ENCODE results near the gene DCP1A. TPM values are rescaled to one million over a fixed set of nuclear protein-coding genes. Genes with fewer than 3 reads are reported as not detected.
"Not testable (repeated sequence)": the region's sequence is repeated elsewhere in the genome, so short reads cannot be mapped to it uniquely, and the experiment has no call there.

DCP1A gene
- total RNA-seq, 2 experiments from 2014 or later: 21.8 to 23.2 TPM

DNA sequence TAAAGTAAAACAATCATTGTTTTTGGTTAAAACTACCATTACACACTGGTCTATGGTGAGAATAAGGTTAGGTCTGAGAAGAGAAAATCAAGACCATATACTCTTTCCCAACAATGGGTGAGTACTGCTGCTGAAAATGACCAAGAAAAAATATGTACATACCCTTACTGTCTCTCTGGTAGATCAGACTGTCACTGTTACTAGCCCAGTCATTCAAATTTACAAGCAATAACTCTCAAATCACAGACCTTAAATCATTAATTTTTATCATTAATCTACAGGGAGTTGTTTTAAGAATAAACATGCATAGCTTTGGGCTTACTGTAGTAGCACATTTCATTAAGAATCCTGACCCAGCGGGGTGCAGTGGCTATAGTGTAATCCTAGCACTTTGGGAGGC lies 17.4 kb downstream of the DCP1A start:
- BruUV-seq (replicated peaks): no TSS peak
- DNase-seq (ENCODE audit: low spot score): no peak
- Histone ChIP-seq H3K9me3 (ENCODE audit: low read length) (no peaks in the 10 kb centered on the region), H3K79me2 (ENCODE audit: insufficient read depth, low read depth, low read length) (peaks cover 4% of the 10 kb centered on the region; the same call in 1 of the 2 replicates), H3K4me1 (ENCODE audit: insufficient read depth, low read length, poor library complexity, severe bottlenecking) (no peaks in the 10 kb centered on the region), H4K20me1 (ENCODE audit: insufficient read depth, low read length) (no peaks in the 10 kb centered on the region), H2AFZ (ENCODE audit: low read length) (no peak overlapping the region), H3K9me2 (ENCODE audit: insufficient read depth, low read length) (no peaks in the 10 kb centered on the region), H3K36me3 (ENCODE audit: insufficient read depth, low read length) (peaks cover 61% of the 10 kb centered on the region), H3K4me2 (ENCODE audit: low read length) (no peak overlapping the region), H3K4me3 (ENCODE audit: low read depth, low read length, poor library complexity, severe bottlenecking) (no peak overlapping the region), H3K27ac (ENCODE audit: low read depth, low read length, poor library complexity, severe bottlenecking) (no peak overlapping the region)
- intact Hi-C loops (cut with micrococcal nuclease; ENCODE audit: unreplicated experiment): no loop called here
- ChIA-PET CTCF (ENCODE audit: unreplicated experiment) (no interaction called here), POLR2A (interaction anchor here (0.6 to 1.2 kb wide), 5 partner anchors 10 to 739 kb away, joined by 3 to 5 read pairs (median 3); no protein-coding TSS in a partner anchor)
- TF ChIP-seq, protein P1, sequence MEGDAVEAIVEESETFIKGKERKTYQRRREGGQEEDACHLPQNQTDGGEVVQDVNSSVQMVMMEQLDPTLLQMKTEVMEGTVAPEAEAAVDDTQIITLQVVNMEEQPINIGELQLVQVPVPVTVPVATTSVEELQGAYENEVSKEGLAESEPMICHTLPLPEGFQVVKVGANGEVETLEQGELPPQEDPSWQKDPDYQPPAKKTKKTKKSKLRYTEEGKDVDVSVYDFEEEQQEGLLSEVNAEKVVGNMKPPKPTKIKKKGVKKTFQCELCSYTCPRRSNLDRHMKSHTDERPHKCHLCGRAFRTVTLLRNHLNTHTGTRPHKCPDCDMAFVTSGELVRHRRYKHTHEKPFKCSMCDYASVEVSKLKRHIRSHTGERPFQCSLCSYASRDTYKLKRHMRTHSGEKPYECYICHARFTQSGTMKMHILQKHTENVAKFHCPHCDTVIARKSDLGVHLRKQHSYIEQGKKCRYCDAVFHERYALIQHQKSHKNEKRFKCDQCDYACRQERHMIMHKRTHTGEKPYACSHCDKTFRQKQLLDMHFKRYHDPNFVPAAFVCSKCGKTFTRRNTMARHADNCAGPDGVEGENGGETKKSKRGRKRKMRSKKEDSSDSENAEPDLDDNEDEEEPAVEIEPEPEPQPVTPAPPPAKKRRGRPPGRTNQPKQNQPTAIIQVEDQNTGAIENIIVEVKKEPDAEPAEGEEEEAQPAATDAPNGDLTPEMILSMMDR (conservative IDR thresholded peaks at IDR 0.05; ENCODE audit: low read length): no peak
- TF ChIP-seq EZH2phosphoT487 (IDR thresholded peaks at IDR 0.05; ENCODE audit: borderline replicate concordance, low read depth, low read length): no peak

GRCh38 chr3:53328746-53329145 lies 18.6 kb downstream of the DCP1A start:
- Histone ChIP-seq H4K20me1 (ENCODE audit: insufficient read depth, low read length) (no peaks in the 10 kb centered on the region), H3K9me2 (ENCODE audit: insufficient read depth, low read length) (no peaks in the 10 kb centered on the region), H2AFZ (ENCODE audit: low read length) (no peak overlapping the region), H3K9me3 (ENCODE audit: low read length) (no peaks in the 10 kb centered on the region), H3K4me3 (ENCODE audit: low read depth, low read length, poor library complexity, severe bottlenecking) (no peak overlapping the region), H3K4me1 (ENCODE audit: insufficient read depth, low read length, poor library complexity, severe bottlenecking) (no peaks in the 10 kb centered on the region), H3K4me2 (ENCODE audit: low read length) (no peak overlapping the region), H3K36me3 (ENCODE audit: insufficient read depth, low read length) (peaks cover 51% of the 10 kb centered on the region), H3K27ac (ENCODE audit: low read depth, low read length, poor library complexity, severe bottlenecking) (no peak overlapping the region), H3K79me2 (ENCODE audit: insufficient read depth, low read depth, low read length) (peaks cover 7% of the 10 kb centered on the region; the same call in 1 of the 2 replicates)
- no TSS peak for BruUV-seq (replicated peaks)
- no peak for TF ChIP-seq EZH2phosphoT487 (IDR thresholded peaks at IDR 0.05; ENCODE audit: borderline replicate concordance, low read depth, low read length)
- intact Hi-C loops (cut with micrococcal nuclease; ENCODE audit: unreplicated experiment): no loop called here
- ChIA-PET CTCF (ENCODE audit: unreplicated experiment) (no interaction called here), POLR2A (no interaction called here)
- DNase-seq (ENCODE audit: low spot score): no peak

GRCh38 chr3:53327986-53328385 lies 19.4 kb downstream of the DCP1A start:
- H3K9me3 ChIP-seq (ENCODE audit: low read length); H2AFZ ChIP-seq (ENCODE audit: low read length); H3K9me2 ChIP-seq (ENCODE audit: insufficient read depth, low read length); H3K27ac ChIP-seq (ENCODE audit: low read depth, low read length, poor library complexity, severe bottlenecking); H3K4me1 ChIP-seq (ENCODE audit: insufficient read depth, low read length, poor library complexity, severe bottlenecking); intact Hi-C loops (cut with micrococcal nuclease; ENCODE audit: unreplicated experiment); H3K79me2 ChIP-seq (ENCODE audit: insufficient read depth, low read depth, low read length); CTCF ChIA-PET (ENCODE audit: unreplicated experiment); H3K4me2 ChIP-seq (ENCODE audit: low read length); H4K20me1 ChIP-seq (ENCODE audit: insufficient read depth, low read length); POLR2A ChIA-PET; H3K4me3 ChIP-seq (ENCODE audit: low read depth, low read length, poor library complexity, severe bottlenecking); DNase-seq (ENCODE audit: low spot score); BruUV-seq (replicated peaks): not testable (repeated sequence)
- H3K36me3 ChIP-seq (ENCODE audit: insufficient read depth, low read length): peaks cover 46% of the 10 kb centered on the region

DNA sequence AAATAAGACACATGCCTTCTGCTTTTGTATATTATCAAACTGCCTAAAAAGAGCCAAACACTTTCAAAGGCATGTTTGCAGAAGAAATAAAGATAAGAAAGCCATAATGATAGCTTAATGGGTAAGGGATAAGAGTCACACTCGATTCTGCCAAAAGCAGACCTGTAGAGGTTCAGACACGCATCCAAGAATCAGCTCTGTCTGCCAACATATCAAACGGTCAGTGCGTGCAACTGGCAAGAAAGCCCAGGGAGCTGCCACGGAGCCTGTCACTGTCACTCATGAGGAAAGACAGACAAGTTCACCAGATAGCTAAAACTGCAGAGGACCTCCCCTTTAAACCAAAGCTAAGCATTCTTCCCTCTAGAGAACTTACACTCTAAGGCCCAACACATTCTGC lies 23.2 kb downstream of the DCP1A start:
- no peak for DNase-seq (ENCODE audit: low spot score)
- Histone ChIP-seq H3K9me2 (ENCODE audit: insufficient read depth, low read length) (no peaks in the 10 kb centered on the region), H3K9me3 (ENCODE audit: low read length) (no peaks in the 10 kb centered on the region), H3K79me2 (ENCODE audit: insufficient read depth, low read depth, low read length) (peaks cover 7% of the 10 kb centered on the region; the same call in 1 of the 2 replicates), H2AFZ (ENCODE audit: low read length) (no peak overlapping the region), H3K36me3 (ENCODE audit: insufficient read depth, low read length) (peaks cover 39% of the 10 kb centered on the region), H4K20me1 (ENCODE audit: insufficient read depth, low read length) (no peaks in the 10 kb centered on the region), H3K4me2 (ENCODE audit: low read length) (no peak overlapping the region), H3K4me3 (ENCODE audit: low read depth, low read length, poor library complexity, severe bottlenecking) (no peak overlapping the region), H3K27ac (ENCODE audit: low read depth, low read length, poor library complexity, severe bottlenecking) (no peak overlapping the region), H3K4me1 (ENCODE audit: insufficient read depth, low read length, poor library complexity, severe bottlenecking) (no peaks in the 10 kb centered on the region)
- BruUV-seq (replicated peaks): no TSS peak
- CTCF ChIA-PET (ENCODE audit: unreplicated experiment): no interaction called here
- TF ChIP-seq, protein P1 (conservative IDR thresholded peaks at IDR 0.05; ENCODE audit: low read length): no peak
- no peak for TF ChIP-seq EZH2phosphoT487 (IDR thresholded peaks at IDR 0.05; ENCODE audit: borderline replicate concordance, low read depth, low read length)
- POLR2A ChIA-PET: interaction anchor here (0.7 to 0.8 kb wide), 2 partner anchors 67 to 445 kb away, joined by 4 to 5 read pairs; no protein-coding TSS in a partner anchor
- intact Hi-C loops (cut with micrococcal nuclease; ENCODE audit: unreplicated experiment): no loop called here

All from OCI-LY7 (cell line).